GM18909 (cell line): ENCODE results near the gene STATH.
"Not testable (repeated sequence)": the region's sequence is repeated elsewhere in the genome, so short reads cannot be mapped to it uniquely, and the experiment has no call there.

Experiments used
- ATAC-seq: cut with Tn5 transposase; IDR thresholded peaks from one replicate; pipeline ENCODE4 v1.9.1; 2021; ENCODE audit warnings: mild to moderate bottlenecking; ENCODE audit not compliant: unreplicated experiment, poor library complexity

STATH gene

GRCh38 chr4:69995526-69996016 lies at the start of gene STATH:
TSS of gene STATH (plus strand) at chr4:69995966. CDS start at chr4:69998438, 2,472 bp downstream.
- ATAC-seq, result no peak

GRCh38 chr4:69951602-69952001 lies 44.2 kb upstream of the STATH start:
- no peak for ATAC-seq

- ATAC-seq, result no peak
Observed at GRCh38 chr4:69957209-69957608, 38.6 kb upstream of the STATH start.

- no peak for ATAC-seq
Observed at GRCh38 chr4:69965628-69966027, 30.1 kb upstream of the STATH start, which contains the start of gene CSN2. TSS of gene CSN2 (minus strand) at chr4:69965728. CDS start at chr4:69960995, 4,733 bp downstream.

GRCh38 chr4:69970071-69970470 lies 25.7 kb upstream of the STATH start:
- ATAC-seq, result no peak

GRCh38 chr4:69974631-69975030 lies 21.1 kb upstream of the STATH start:
- ATAC-seq, result no peak

- no peak for ATAC-seq
Observed at GRCh38 chr4:69977582-69977981, 18.2 kb upstream of the STATH start.

GRCh38 chr4:69984030-69984443 lies 11.7 kb upstream of the STATH start:
- no peak for ATAC-seq

GRCh38 chr4:69986663-69987062 lies 9.1 kb upstream of the STATH start:
- no peak for ATAC-seq

GRCh38 chr4:69991016-69991415 lies 4.8 kb upstream of the STATH start:
- no peak for ATAC-seq

- no peak for ATAC-seq
Observed at GRCh38 chr4:69994782-69995181, 984 bp upstream of the STATH start.

- no peak for ATAC-seq
Observed at GRCh38 chr4:69999420-69999819, 3.7 kb downstream of the STATH start.

GRCh38 chr4:70000711-70001110 lies 4.9 kb downstream of the STATH start:
- no peak for ATAC-seq

GRCh38 chr4:70002507-70002906 lies 6.7 kb downstream of the STATH start:
- no peak for ATAC-seq

GRCh38 chr4:70008771-70009170 lies 13.0 kb downstream of the STATH start:
- no peak for ATAC-seq

- ATAC-seq, result not testable (repeated sequence)
Observed at GRCh38 chr4:70019006-70019405, 23.2 kb downstream of the STATH start.

- ATAC-seq, result no peak
Observed at GRCh38 chr4:70023218-70023617, 27.5 kb downstream of the STATH start.

- no peak for ATAC-seq
Observed at GRCh38 chr4:70027011-70027410, 31.2 kb downstream of the STATH start.

GRCh38 chr4:70028159-70028558 lies 32.4 kb downstream of the STATH start, which contains the start of gene HTN3:
TSS of gene HTN3 (plus strand) at chr4:70028459. CDS start at chr4:70030741, 2,282 bp downstream.
- not testable (repeated sequence) for ATAC-seq

- not testable (repeated sequence) for ATAC-seq
Observed at GRCh38 chr4:70037559-70037958, 41.8 kb downstream of the STATH start.

GRCh38 chr4:70039928-70040327 lies 44.2 kb downstream of the STATH start:
- not testable (repeated sequence) for ATAC-seq

- ATAC-seq, result no peak
Observed at GRCh38 chr4:70041652-70042286, 46.0 kb downstream of the STATH start.
